Liver (tissue), 9 donors: ENCODE data around the gene TULP4. TPM values are rescaled to one million over a fixed set of nuclear protein-coding genes. Genes with fewer than 3 reads are reported as not detected.
"Not testable (repeated sequence)": the region's sequence is repeated elsewhere in the genome, so short reads cannot be mapped to it uniquely, and the experiment has no call there.

Source experiments
- DNase-seq: peaks from one replicate; pipeline ENCODE4 v3.0.0-alpha.2; 2017; ENCODE audit warnings: low spot score
- H3K27ac ChIP-seq, 2 donors: one replicate each; pipeline ENCODE4 v1.7.0; 2013; ENCODE audit warnings: inconsistent platforms in 2 of 2, low read length in 2 of 2, control low read depth in 1 of 2, low read depth in 1 of 2, mild to moderate bottlenecking in 1 of 2
- H3K27me3 ChIP-seq, 4 donors: one replicate each; pipeline versions ENCODE4 v1.6.1 to v1.7.0; 2013; ENCODE audit warnings: low read length in 3 of 4, inconsistent platforms in 1 of 4, mild to moderate bottlenecking in 1 of 4, moderate library complexity in 1 of 4; ENCODE audit not compliant: control insufficient read depth in 4 of 4, insufficient read depth in 4 of 4
- H3K36me3 ChIP-seq, 4 donors: one replicate each; pipeline versions ENCODE4 v1.6.1 to v1.7.0; 2013; ENCODE audit warnings: low read length in 3 of 4, mild to moderate bottlenecking in 3 of 4, low read depth in 1 of 4, moderate library complexity in 1 of 4; ENCODE audit not compliant: control insufficient read depth in 4 of 4, insufficient read depth in 3 of 4
- H3K4me1 ChIP-seq, 4 donors: one replicate each; pipeline versions ENCODE4 v1.6.1 to v1.7.0; 2013; ENCODE audit warnings: low read length in 3 of 4, mild to moderate bottlenecking in 3 of 4, moderate library complexity in 1 of 4; ENCODE audit not compliant: control insufficient read depth in 4 of 4, insufficient read depth in 4 of 4
- H3K4me3 ChIP-seq, 3 donors: one replicate each; pipeline versions ENCODE4 v1.6.1 to v1.7.0; 2013; ENCODE audit warnings: low read length in 3 of 3, control low read depth in 1 of 3, low read depth in 1 of 3, mild to moderate bottlenecking in 1 of 3
- H3K9ac ChIP-seq, 2 donors: one replicate each; pipeline ENCODE4 v1.7.0; 2013; ENCODE audit warnings: low read length in 2 of 2, mild to moderate bottlenecking in 2 of 2, moderate library complexity in 2 of 2, control low read depth in 1 of 2, low read depth in 1 of 2
- H3K9me3 ChIP-seq, 4 donors: one replicate each; pipeline versions ENCODE4 v1.6.1 to v1.7.0; 2013; ENCODE audit warnings: low read length in 3 of 4; ENCODE audit not compliant: control insufficient read depth in 4 of 4
- ATF3 ChIP-seq: IDR thresholded peaks from 2 replicates; pipeline ENCODE4 v1.6.1; 2016; ENCODE audit warnings: antibody characterized with exemption
- CTCF ChIP-seq: fragments of 150-350 bp; IDR thresholded peaks from 2 replicates; pipeline ENCODE4 v1.5.1; 2017; ENCODE audit warnings: improper control_type of control experiment, low read depth, low read length; ENCODE audit not compliant: missing input control
- EGR1 ChIP-seq, 2 donors: IDR thresholded peaks; 2 replicates each; pipeline ENCODE4 v1.6.1; 2016 to 2018; ENCODE audit warnings: antibody characterized with exemption in 2 of 2, low read depth in 2 of 2
- FOXA2 ChIP-seq: IDR thresholded peaks from 2 replicates; pipeline ENCODE4 v1.6.1; 2016; ENCODE audit warnings: antibody characterized with exemption
- GABPA ChIP-seq, 2 donors: IDR thresholded peaks in 1 of 2; conservative IDR thresholded peaks in 1 of 2; 2 replicates each; pipeline ENCODE4 v1.6.1; 2016; ENCODE audit warnings: antibody characterized with exemption in 2 of 2, mild to moderate bottlenecking in 1 of 2, moderate library complexity in 1 of 2
- HNF4G ChIP-seq: IDR thresholded peaks from 2 replicates; pipeline ENCODE4 v1.6.1; 2016; ENCODE audit warnings: antibody characterized with exemption
- JUND ChIP-seq, 2 donors: IDR thresholded peaks; 2 replicates each; pipeline ENCODE4 v1.6.1; 2016; ENCODE audit warnings: antibody characterized with exemption in 2 of 2
- NR2F2 ChIP-seq: IDR thresholded peaks from 2 replicates; pipeline ENCODE4 v1.6.1; 2016; ENCODE audit warnings: antibody characterized with exemption
- RXRA ChIP-seq, 2 donors: IDR thresholded peaks; 2 replicates each; pipeline ENCODE4 v1.6.1; 2017 to 2018; ENCODE audit warnings: antibody characterized with exemption in 2 of 2, mild to moderate bottlenecking in 1 of 2
- SP1 ChIP-seq: IDR thresholded peaks from 2 replicates; pipeline ENCODE4 v1.6.1; 2018; ENCODE audit warnings: antibody characterized with exemption, mild to moderate bottlenecking
- TAF1 ChIP-seq: conservative IDR thresholded peaks from 2 replicates; pipeline ENCODE4 v1.6.1; 2016; ENCODE audit warnings: antibody characterized with exemption, mild to moderate bottlenecking
- YY1 ChIP-seq: IDR thresholded peaks from 2 replicates; pipeline ENCODE4 v1.6.1; 2016; ENCODE audit warnings: antibody characterized with exemption, mild to moderate bottlenecking
- ZBTB33 ChIP-seq: IDR thresholded peaks from 2 replicates; pipeline ENCODE4 v1.6.1; 2016; ENCODE audit warnings: antibody characterized with exemption
- WGBS: extraction: QIAGEN DNeasy Blood & Tissue Kit; methylation state at CpG from one replicate; pipeline ENCODE4 v1.1.7; 2013; 5-methylcytosine and 5-hydroxymethylcytosine counted together
- polyA plus RNA-seq, 2 donors: library from polyadenylated mRNA; stranded (reverse) in 1 of 2; unstranded in 1 of 2; fragments of 200-250 nt in 1 of 2; fragments of >200 nt in 1 of 2; fragmentation: Nextera tagmentation in 1 of 2; extraction: Ambion mirVana in 1 of 2; gene quantifications; one replicate each; pipeline versions ENCODE4 v1.2.1 to v1.2.3, GENCODE V29; 2013 to 2015
- total RNA-seq, 2 donors: library from RNA; depleted of rRNA; stranded (reverse); fragments of >200 nt; gene quantifications; one replicate each; pipeline ENCODE4 v1.2.3, GENCODE V29; 2014
- donor health status: healthy.
- donor health status: healthy.
- donor health status: healthy.
- donor health status: healthy.
- donor health status: healthy.

The TULP4 gene
- total and polyA plus RNA-seq, 4 donors: 2.2 to 53.3 (median 18.0) TPM

GRCh38 chr6:158338311-158339112, 26.2 kb downstream of the TULP4 start:
- H3K27me3 ChIP-seq: no peaks in the 10 kb centered on the region
- H3K4me1 ChIP-seq: peaks cover 0 to 5% (median 2%) of the 10 kb centered on the region in 4 donors
- H3K27ac ChIP-seq: no peak overlapping the region
- no peaks in the 10 kb centered on the region for H3K36me3 ChIP-seq
- no peak for TF ChIP-seq HNF4G
- TF ChIP-seq SP1: no peak
- no peak for TF ChIP-seq ZBTB33
- TF ChIP-seq FOXA2: no peak
- TF ChIP-seq YY1: no peak
- no peak for TF ChIP-seq GABPA (IDR thresholded peaks at IDR 0.05 in 1 of 2, conservative IDR thresholded peaks at IDR 0.05 in 1 of 2)
- no peak for TF ChIP-seq EGR1 (IDR thresholded peaks at IDR 0.05; ENCODE audit: low read depth in 2 of 2)
- no peak overlapping the region for H3K4me3 ChIP-seq
- no peak for DNase-seq
- H3K9ac ChIP-seq: no peak overlapping the region
- WGBS: 98% methylated on average over 5 of the region's 5 CpGs
- no peaks in the 10 kb centered on the region for H3K9me3 ChIP-seq

- not testable (repeated sequence) for DNase-seq, H3K9ac ChIP-seq
These were observed 26.9 kb downstream of the TULP4 start for GRCh38 chr6:158339197-158339596.

GRCh38 chr6:158340252-158340651, 28.0 kb downstream of the TULP4 start:
- Histone ChIP-seq H3K4me3 (no peak overlapping the region), H3K27me3 (no peaks in the 10 kb centered on the region), H3K4me1 (peaks cover 0 to 5% (median 2%) of the 10 kb centered on the region in 4 donors), H3K9me3 (no peaks in the 10 kb centered on the region), H3K9ac (no peak overlapping the region), H3K27ac (no peak overlapping the region), H3K36me3 (no peaks in the 10 kb centered on the region)
- TF ChIP-seq HNF4G (no peak), JUND (IDR thresholded peaks at IDR 0.05) (no peak), ATF3 (no peak), RXRA (IDR thresholded peaks at IDR 0.05) (no peak)
- 95% methylated on average over 4 of the region's 4 CpGs for WGBS
- no peak for DNase-seq

More at GRCh38 chr6:158339197-158339596, 26.9 kb downstream of the TULP4 start:
- not testable (repeated sequence) for H3K9me3 ChIP-seq, H3K4me1 ChIP-seq, H3K27me3 ChIP-seq, H3K36me3 ChIP-seq, H3K4me3 ChIP-seq, H3K27ac ChIP-seq
- 79% methylated on average over 10 of the region's 10 CpGs for WGBS

- H3K27ac ChIP-seq: no peak overlapping the region
- TF ChIP-seq NR2F2: no peak
- TF ChIP-seq CTCF: no peak
- TF ChIP-seq FOXA2: no peak
- TF ChIP-seq TAF1: no peak
- H3K4me1 ChIP-seq: no peaks in the 10 kb centered on the region
- DNase-seq: no peak
- H3K9me3 ChIP-seq: no peaks in the 10 kb centered on the region
- no peaks in the 10 kb centered on the region for H3K27me3 ChIP-seq
- H3K9ac ChIP-seq: no peak overlapping the region
- WGBS: 85% methylated on average over 4 of the region's 4 CpGs
- H3K36me3 ChIP-seq: no peaks in the 10 kb centered on the region
- H3K4me3 ChIP-seq: no peak overlapping the region
These were observed 32.3 kb downstream of the TULP4 start for GRCh38 chr6:158344534-158344933.

GRCh38 chr6:158345444-158345843, 33.2 kb downstream of the TULP4 start:
- H3K4me1 ChIP-seq, H3K4me3 ChIP-seq, H3K27ac ChIP-seq, H3K27me3 ChIP-seq, DNase-seq, H3K9ac ChIP-seq, H3K36me3 ChIP-seq, H3K9me3 ChIP-seq: not testable (repeated sequence)
- WGBS: 96% methylated on average over 6 of the region's 6 CpGs
